H9 (cell line): ENCODE measurements around the gene ITGBL1. TPM values are rescaled to one million over a fixed set of nuclear protein-coding genes. Genes with fewer than 3 reads are reported as not detected.

Experiments used
- DNase-seq: peaks from one replicate; pipeline ENCODE4 v3.0.0-alpha.2; 2017
- H2AFZ ChIP-seq: one replicate; pipeline ENCODE4 v1.6.1; 2013; ENCODE audit warnings: mild to moderate bottlenecking, low read length, control low read depth, moderate library complexity
- H2AK5ac ChIP-seq: 2 replicates; pipeline ENCODE4 v1.6.1; 2013; ENCODE audit warnings: low read length, control low read depth, mixed read lengths; ENCODE audit not compliant: insufficient read length
- H2BK120ac ChIP-seq: one replicate; pipeline ENCODE4 v1.6.1; 2013; ENCODE audit warnings: low read depth, mild to moderate bottlenecking, low read length, control low read depth, inconsistent platforms; ENCODE audit not compliant: poor library complexity, severe bottlenecking
- H2BK12ac ChIP-seq: 2 replicates; pipeline ENCODE4 v1.6.1; 2013; ENCODE audit warnings: low read length, control low read depth, mixed read lengths, low read depth; ENCODE audit not compliant: insufficient read length
- H2BK15ac ChIP-seq: 2 replicates; pipeline ENCODE4 v1.6.1; 2013; ENCODE audit warnings: low read depth, low read length, control low read depth
- H2BK20ac ChIP-seq: one replicate; pipeline ENCODE4 v1.6.1; 2013; ENCODE audit warnings: low read depth, mild to moderate bottlenecking, low read length, control low read depth, inconsistent platforms; ENCODE audit not compliant: poor library complexity, severe bottlenecking
- H2BK5ac ChIP-seq: 2 replicates; pipeline ENCODE4 v1.6.1; 2013; ENCODE audit warnings: low read length, control low read depth, mixed read lengths; ENCODE audit not compliant: insufficient read length
- H3K14ac ChIP-seq: 2 replicates; pipeline ENCODE4 v1.6.1; 2013; ENCODE audit warnings: low read length, control low read depth; ENCODE audit not compliant: insufficient read depth
- H3K18ac ChIP-seq: 2 replicates; pipeline ENCODE4 v1.6.1; 2013; ENCODE audit warnings: low read depth, mild to moderate bottlenecking, mixed read lengths, low read length, control low read depth; ENCODE audit not compliant: insufficient read length
- H3K23ac ChIP-seq: 2 replicates; pipeline ENCODE4 v1.6.1; 2013; ENCODE audit warnings: low read length, control low read depth, mixed read lengths, low read depth; ENCODE audit not compliant: insufficient read length
- H3K23me2 ChIP-seq: 2 replicates; pipeline ENCODE4 v1.6.1; 2013; ENCODE audit warnings: low read depth, mild to moderate bottlenecking, mixed read lengths, low read length, control low read depth; ENCODE audit not compliant: insufficient read length, poor library complexity, severe bottlenecking
- H3K27ac ChIP-seq: 2 replicates; pipeline ENCODE4 v1.5.1; 2013; ENCODE audit warnings: low read length, control low read depth, mixed read lengths, low read depth; ENCODE audit not compliant: insufficient read length
- H3K27me3 ChIP-seq: 2 replicates; pipeline ENCODE4 v1.6.1; 2013; ENCODE audit warnings: low read length, control low read depth, inconsistent platforms; ENCODE audit not compliant: insufficient read depth
- H3K4ac ChIP-seq: 2 replicates; pipeline ENCODE4 v1.6.1; 2013; ENCODE audit warnings: low read depth, mild to moderate bottlenecking, control low read depth, inconsistent platforms, low read length, moderate library complexity
- H3K4me1 ChIP-seq: 2 replicates; pipeline ENCODE4 v1.6.1; 2013; ENCODE audit warnings: low read length, control low read depth, inconsistent platforms; ENCODE audit not compliant: insufficient read depth
- H3K4me2 ChIP-seq: 2 replicates; pipeline ENCODE4 v1.6.1; 2013; ENCODE audit warnings: low read length, control low read depth, mixed read lengths; ENCODE audit not compliant: insufficient read length, insufficient read depth
- H3K56ac ChIP-seq: 2 replicates; pipeline ENCODE4 v1.6.1; 2013; ENCODE audit warnings: low read depth, mild to moderate bottlenecking, mixed read lengths, low read length, control low read depth; ENCODE audit not compliant: insufficient read length
- H3K79me1 ChIP-seq: 2 replicates; pipeline ENCODE4 v1.6.1; 2013; ENCODE audit warnings: low read depth, mild to moderate bottlenecking, moderate library complexity, low read length, control low read depth, inconsistent platforms; ENCODE audit not compliant: insufficient read depth, poor library complexity, severe bottlenecking
- H3K79me2 ChIP-seq: 2 replicates; pipeline ENCODE4 v1.6.1; 2013; ENCODE audit warnings: low read length, control low read depth, inconsistent platforms; ENCODE audit not compliant: insufficient read depth
- H3K9ac ChIP-seq: 2 replicates; pipeline ENCODE4 v1.6.1; 2013; ENCODE audit warnings: low read length, control low read depth, mixed read lengths; ENCODE audit not compliant: insufficient read length; ENCODE audit errors: extremely low read depth
- H3K9me3 ChIP-seq: one replicate; pipeline ENCODE4 v1.6.1; 2013; ENCODE audit warnings: low read depth, low read length, inconsistent platforms; ENCODE audit not compliant: control insufficient read depth
- H3T11ph ChIP-seq: one replicate; pipeline ENCODE4 v1.6.1; 2013; ENCODE audit warnings: mild to moderate bottlenecking, low read length, control low read depth, inconsistent platforms
- H4K20me1 ChIP-seq: one replicate; pipeline ENCODE4 v1.6.1; 2013; ENCODE audit not compliant: control insufficient read depth, insufficient read length, insufficient read depth
- H4K5ac ChIP-seq: 2 replicates; pipeline ENCODE4 v1.6.1; 2013; ENCODE audit warnings: low read depth, mild to moderate bottlenecking, mixed read lengths, low read length, control low read depth; ENCODE audit not compliant: insufficient read length
- H4K8ac ChIP-seq: replicated peaks from 2 replicates; pipeline ENCODE4 v1.6.1; 2013; ENCODE audit warnings: low read length, control low read depth, mixed read lengths, low read depth; ENCODE audit not compliant: insufficient read length
- H4K91ac ChIP-seq: 2 replicates; pipeline ENCODE4 v1.6.1; 2013; ENCODE audit warnings: low read depth, mild to moderate bottlenecking, moderate library complexity, mixed read lengths, low read length, control low read depth; ENCODE audit not compliant: insufficient read length
- H3K27ac Mint-ChIP-seq, 3 experiments: 2 replicates in 2 of 3; 3 replicates in 1 of 3; pipeline ENCODE4 v1.8.0; 2020 to 2021; ENCODE audit warnings: mixed read lengths in 3 of 3, mild to moderate bottlenecking in 1 of 3, moderate library complexity in 1 of 3
- H3K27me3 Mint-ChIP-seq: 2 replicates; pipeline ENCODE4 v1.8.0; 2021; ENCODE audit warnings: low read depth, mild to moderate bottlenecking, moderate library complexity, mixed read lengths
- H3K36me3 Mint-ChIP-seq, 3 experiments: 2 replicates in 2 of 3; 3 replicates in 1 of 3; pipeline ENCODE4 v1.8.0; 2020 to 2021; ENCODE audit warnings: low read depth in 3 of 3, mixed read lengths in 3 of 3; ENCODE audit not compliant: insufficient read depth in 1 of 3
- H3K4me1 Mint-ChIP-seq, 2 experiments: 2 replicates each; pipeline ENCODE4 v1.8.0; 2020; ENCODE audit warnings: mixed read lengths in 2 of 2
- H3K4me3 Mint-ChIP-seq, 2 experiments: 2 replicates in 1 of 2; 3 replicates in 1 of 2; pipeline ENCODE4 v1.8.0; 2020 to 2021; ENCODE audit warnings: mild to moderate bottlenecking in 2 of 2, mixed read lengths in 2 of 2, moderate library complexity in 1 of 2
- H3K9me3 Mint-ChIP-seq, 2 experiments: 2 replicates in 1 of 2; 3 replicates in 1 of 2; pipeline ENCODE4 v1.8.0; 2020; ENCODE audit warnings: mild to moderate bottlenecking in 2 of 2, mixed read lengths in 2 of 2, moderate library complexity in 1 of 2
- WGBS: extraction: QIAGEN DNeasy Blood & Tissue Kit; methylation state at CpG from one replicate; pipeline ENCODE4 v1.1.7; 2013; ENCODE audit warnings: missing lambda C conversion rate, low lambda C conversion rate, mixed read lengths; ENCODE audit not compliant: insufficient read length; ENCODE audit errors: extremely low coverage; 5-methylcytosine and 5-hydroxymethylcytosine counted together
- total RNA-seq: library from RNA; stranded (reverse); gene quantifications from 2 replicates; pipeline ENCODE4 v1.2.1, GENCODE V29; 2021
- TF ChIP-seq, protein P1 (sequence below): fragments of 200-600 bp; sonication (generic); conservative IDR thresholded peaks from 3 replicates; pipeline ENCODE4 v1.8.0; 2021; ENCODE audit warnings: antibody characterized with exemption, mild to moderate bottlenecking

ITGBL1 gene
- total RNA-seq, 1 experiment from 2014 or later, result not detected

DNA sequence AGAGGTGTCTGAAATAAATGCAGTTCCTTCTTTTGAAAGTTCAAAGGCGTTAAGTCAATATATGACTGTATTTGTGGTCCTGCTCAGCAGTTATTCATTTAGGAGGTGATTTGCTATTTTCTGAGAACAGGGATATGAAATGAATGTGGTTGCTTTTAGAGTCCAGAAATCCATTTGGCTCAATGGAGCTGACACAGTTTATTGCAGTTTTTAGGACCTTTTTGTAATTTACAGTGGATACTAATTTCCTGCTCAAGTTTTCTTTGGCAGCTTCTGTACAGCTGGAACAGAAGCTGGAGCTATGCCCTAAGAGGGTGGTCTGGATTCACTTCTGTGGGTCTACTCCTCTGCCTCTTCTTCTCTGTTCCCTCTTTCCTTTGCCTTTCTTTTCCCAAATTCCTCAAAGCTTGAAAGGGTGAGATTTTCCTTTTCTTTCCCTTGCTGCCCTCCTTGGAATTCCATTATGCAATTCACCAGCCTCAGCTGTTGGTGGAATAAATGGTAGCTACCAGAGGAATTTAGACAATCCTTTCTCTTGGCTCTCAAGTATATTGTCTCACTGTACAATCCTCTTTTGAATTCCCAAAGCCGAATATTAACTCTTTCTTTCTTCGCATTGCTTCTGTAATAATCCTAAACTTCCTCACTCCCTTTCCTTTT, 39.9 kb downstream of the ITGBL1 start:
- H4K8ac ChIP-seq, result no peak overlapping the region
- H3K23me2 ChIP-seq, result no peaks in the 10 kb centered on the region
- H3K23ac ChIP-seq, result no peak overlapping the region
- H3K79me2 ChIP-seq, result no peaks in the 10 kb centered on the region
- no peak overlapping the region for H4K91ac ChIP-seq
- no peak overlapping the region for H3T11ph ChIP-seq
- H3K56ac ChIP-seq, result no peak overlapping the region
- H3K4me2 ChIP-seq, result no peak overlapping the region
- no peak overlapping the region for H2AK5ac ChIP-seq
- no peak overlapping the region for H2BK20ac ChIP-seq
- Mint-ChIP-seq H3K36me3 (no peaks in the 10 kb centered on the region), H3K4me1 (peaks cover 3 to 6% of the 10 kb centered on the region in 2 experiments), H3K9me3 (no peaks in the 10 kb centered on the region), H3K27me3 (no peaks in the 10 kb centered on the region), H3K27ac (no peak overlapping the region), H3K4me3 (no peak overlapping the region)
- no peak overlapping the region for H3K9ac ChIP-seq
- H3K79me1 ChIP-seq, result no peaks in the 10 kb centered on the region
- H3K4ac ChIP-seq, result no peak overlapping the region
- no peak overlapping the region for H3K27ac ChIP-seq
- no peak overlapping the region for H3K14ac ChIP-seq
- no peaks in the 10 kb centered on the region for H3K27me3 ChIP-seq
- H2BK5ac ChIP-seq, result no peak overlapping the region
- WGBS, result no CpG with 5 or more reads among the region's 3 CpGs
- no peaks in the 10 kb centered on the region for H4K20me1 ChIP-seq
- TF ChIP-seq, protein P1, sequence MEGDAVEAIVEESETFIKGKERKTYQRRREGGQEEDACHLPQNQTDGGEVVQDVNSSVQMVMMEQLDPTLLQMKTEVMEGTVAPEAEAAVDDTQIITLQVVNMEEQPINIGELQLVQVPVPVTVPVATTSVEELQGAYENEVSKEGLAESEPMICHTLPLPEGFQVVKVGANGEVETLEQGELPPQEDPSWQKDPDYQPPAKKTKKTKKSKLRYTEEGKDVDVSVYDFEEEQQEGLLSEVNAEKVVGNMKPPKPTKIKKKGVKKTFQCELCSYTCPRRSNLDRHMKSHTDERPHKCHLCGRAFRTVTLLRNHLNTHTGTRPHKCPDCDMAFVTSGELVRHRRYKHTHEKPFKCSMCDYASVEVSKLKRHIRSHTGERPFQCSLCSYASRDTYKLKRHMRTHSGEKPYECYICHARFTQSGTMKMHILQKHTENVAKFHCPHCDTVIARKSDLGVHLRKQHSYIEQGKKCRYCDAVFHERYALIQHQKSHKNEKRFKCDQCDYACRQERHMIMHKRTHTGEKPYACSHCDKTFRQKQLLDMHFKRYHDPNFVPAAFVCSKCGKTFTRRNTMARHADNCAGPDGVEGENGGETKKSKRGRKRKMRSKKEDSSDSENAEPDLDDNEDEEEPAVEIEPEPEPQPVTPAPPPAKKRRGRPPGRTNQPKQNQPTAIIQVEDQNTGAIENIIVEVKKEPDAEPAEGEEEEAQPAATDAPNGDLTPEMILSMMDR, result no peak
- H3K4me1 ChIP-seq, result no peaks in the 10 kb centered on the region
- no peak for DNase-seq
- no peak overlapping the region for H2BK15ac ChIP-seq
- H2BK120ac ChIP-seq, result no peak overlapping the region
- H3K18ac ChIP-seq, result no peak overlapping the region
- H3K9me3 ChIP-seq, result no peaks in the 10 kb centered on the region
- no peak overlapping the region for H4K5ac ChIP-seq
- H2AFZ ChIP-seq, result no peak overlapping the region
- H2BK12ac ChIP-seq, result no peak overlapping the region
